ENCODE results near the gene BRCC3.
A peak's percentile ranks its signal among the peaks of the same experiment; 100 is the strongest.

Gene BRCC3

GRCh38 chrX:155094468-155095061 is 23.3 kb downstream of the BRCC3 start:
- Histone ChIP-seq H4K8ac (ENCODE audit: low read depth, low read length) (no peak overlapping the region), H2BK120ac (ENCODE audit: insufficient read depth, low read length, poor library complexity) (no peak overlapping the region), H3K14ac (ENCODE audit: low read length) (no peak overlapping the region), H3K23ac (ENCODE audit: low read length) (no peak overlapping the region), H3K36me3 (ENCODE audit: control insufficient read depth in 1 of 2, insufficient read depth in 2 of 2, low read length in 2 of 2) (peaks cover 0 to under 1% of the 10 kb centered on the region in 2 experiments), H4K12ac (ENCODE audit: low read depth, low read length) (no peak overlapping the region), H3K18ac (ENCODE audit: low read length) (no peak overlapping the region), H2AFZ (ENCODE audit: insufficient read depth, low read length, poor library complexity) (no peak overlapping the region), H3K4me1 (ENCODE audit: control insufficient read depth in 1 of 2, insufficient read depth in 2 of 2, low read length in 2 of 2) (no peaks in the 10 kb centered on the region), H4K91ac (ENCODE audit: low read depth, low read length) (no peak overlapping the region), H3K79me2 (ENCODE audit: control insufficient read depth, insufficient read depth, low read length, poor library complexity) (no peaks in the 10 kb centered on the region), H2BK12ac (ENCODE audit: low read length) (no peak overlapping the region), H2AK5ac (ENCODE audit: low read length) (no peak overlapping the region), H3K4me3 (ENCODE audit: low read depth, low read length) (no peak overlapping the region), H3K9me3 (ENCODE audit: insufficient read depth, low read depth, low read length) (no peaks in the 10 kb centered on the region), H3K9ac (ENCODE audit: low read length) (no peak overlapping the region), H3K79me1 (ENCODE audit: low read length) (no peaks in the 10 kb centered on the region), H3K4ac (ENCODE audit: low read depth, low read length) (no peak overlapping the region), H2BK5ac (ENCODE audit: low read depth, low read length, poor library complexity) (no peak overlapping the region), H3K27me3 (ENCODE audit: insufficient read depth, low read length) (no peaks in the 10 kb centered on the region), H3K27ac (ENCODE audit: low read depth, low read length) (no peak overlapping the region), H3K4me2 (ENCODE audit: low read length) (no peak overlapping the region)
- peak in 1 of 2 donors; percentile 55 for DNase-seq
- WGBS (ENCODE audit: extremely low coverage, insufficient coverage, insufficient read length), result no CpG with 5 or more reads among the region's 4 CpGs

- H3K79me1 ChIP-seq (ENCODE audit: low read length), result no peaks in the 10 kb centered on the region
- H3K4me1 ChIP-seq (ENCODE audit: control insufficient read depth in 1 of 2, insufficient read depth in 2 of 2, low read length in 2 of 2), result no peaks in the 10 kb centered on the region
- H2AK5ac ChIP-seq (ENCODE audit: low read length), result no peak overlapping the region
- no peak overlapping the region for H2BK12ac ChIP-seq (ENCODE audit: low read length)
- H2BK120ac ChIP-seq (ENCODE audit: insufficient read depth, low read length, poor library complexity), result no peak overlapping the region
- no peak overlapping the region for H3K4me3 ChIP-seq (ENCODE audit: low read depth, low read length)
- H3K27ac ChIP-seq (ENCODE audit: low read depth, low read length), result no peak overlapping the region
- no peak overlapping the region for H4K8ac ChIP-seq (ENCODE audit: low read depth, low read length)
- no peaks in the 10 kb centered on the region for H3K79me2 ChIP-seq (ENCODE audit: control insufficient read depth, insufficient read depth, low read length, poor library complexity)
- H3K36me3 ChIP-seq (ENCODE audit: control insufficient read depth in 1 of 2, insufficient read depth in 2 of 2, low read length in 2 of 2), result no peaks in the 10 kb centered on the region
- WGBS (ENCODE audit: extremely low coverage, insufficient coverage, insufficient read length), result no CpG with 5 or more reads among the region's 2 CpGs
- no peaks in the 10 kb centered on the region for H3K27me3 ChIP-seq (ENCODE audit: insufficient read depth, low read length)
- H3K4me2 ChIP-seq (ENCODE audit: low read length), result no peak overlapping the region
- no peak overlapping the region for H3K14ac ChIP-seq (ENCODE audit: low read length)
- H3K18ac ChIP-seq (ENCODE audit: low read length), result no peak overlapping the region
- no peak overlapping the region for H4K91ac ChIP-seq (ENCODE audit: low read depth, low read length)
- no peak overlapping the region for H2AFZ ChIP-seq (ENCODE audit: insufficient read depth, low read length, poor library complexity)
- H4K12ac ChIP-seq (ENCODE audit: low read depth, low read length), result no peak overlapping the region
- no peak overlapping the region for H3K4ac ChIP-seq (ENCODE audit: low read depth, low read length)
- no peaks in the 10 kb centered on the region for H3K9me3 ChIP-seq (ENCODE audit: insufficient read depth, low read depth, low read length)
- no peak overlapping the region for H3K9ac ChIP-seq (ENCODE audit: low read length)
- DNase-seq, result no peak
- no peak overlapping the region for H2BK5ac ChIP-seq (ENCODE audit: low read depth, low read length, poor library complexity)
- no peak overlapping the region for H3K23ac ChIP-seq (ENCODE audit: low read length)
These were observed 34.6 kb downstream of the BRCC3 start for GRCh38 chrX:155105919-155106318.

DNA sequence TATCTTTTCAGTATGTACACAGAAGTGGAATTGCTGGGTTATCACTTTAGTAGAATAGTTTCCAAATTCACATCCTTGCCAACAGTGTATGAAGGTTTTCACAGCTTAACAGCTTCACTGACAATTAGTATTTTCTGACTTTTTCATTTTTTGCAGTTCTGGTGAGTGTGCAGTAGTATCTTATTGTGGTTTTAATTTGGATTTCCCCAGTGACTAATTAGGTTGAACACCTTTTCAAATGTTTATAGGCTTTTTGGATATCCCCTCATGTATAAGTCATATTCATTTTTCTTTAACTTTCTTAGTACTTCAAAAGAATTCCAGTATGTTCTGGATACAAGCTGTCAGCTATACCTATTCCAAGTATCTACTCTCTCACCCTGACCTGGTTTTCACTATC is 37.1 kb downstream of the BRCC3 start:
- Histone ChIP-seq H2AK5ac (ENCODE audit: low read length) (no peak overlapping the region), H3K9me3 (ENCODE audit: insufficient read depth, low read depth, low read length) (no peaks in the 10 kb centered on the region), H2BK12ac (ENCODE audit: low read length) (no peak overlapping the region), H3K36me3 (ENCODE audit: control insufficient read depth in 1 of 2, insufficient read depth in 2 of 2, low read length in 2 of 2) (no peaks in the 10 kb centered on the region), H4K8ac (ENCODE audit: low read depth, low read length) (no peak overlapping the region), H3K4me1 (ENCODE audit: control insufficient read depth in 1 of 2, insufficient read depth in 2 of 2, low read length in 2 of 2) (no peaks in the 10 kb centered on the region), H2BK120ac (ENCODE audit: insufficient read depth, low read length, poor library complexity) (no peak overlapping the region), H3K79me1 (ENCODE audit: low read length) (no peaks in the 10 kb centered on the region), H3K27ac (ENCODE audit: low read depth, low read length) (no peak overlapping the region), H4K91ac (ENCODE audit: low read depth, low read length) (no peak overlapping the region), H3K4me2 (ENCODE audit: low read length) (no peak overlapping the region), H3K27me3 (ENCODE audit: insufficient read depth, low read length) (no peaks in the 10 kb centered on the region), H3K18ac (ENCODE audit: low read length) (no peak overlapping the region), H3K23ac (ENCODE audit: low read length) (no peak overlapping the region), H4K12ac (ENCODE audit: low read depth, low read length) (no peak overlapping the region), H2BK5ac (ENCODE audit: low read depth, low read length, poor library complexity) (no peak overlapping the region), H2AFZ (ENCODE audit: insufficient read depth, low read length, poor library complexity) (no peak overlapping the region), H3K4me3 (ENCODE audit: low read depth, low read length) (no peak overlapping the region), H3K4ac (ENCODE audit: low read depth, low read length) (no peak overlapping the region), H3K9ac (ENCODE audit: low read length) (no peak overlapping the region), H3K14ac (ENCODE audit: low read length) (no peak overlapping the region), H3K79me2 (ENCODE audit: control insufficient read depth, insufficient read depth, low read length, poor library complexity) (no peaks in the 10 kb centered on the region)
- DNase-seq, result no peak

GRCh38 chrX:155112171-155112570 is 40.9 kb downstream of the BRCC3 start:
- Histone ChIP-seq H3K9ac (ENCODE audit: low read length) (no peak overlapping the region), H2BK120ac (ENCODE audit: insufficient read depth, low read length, poor library complexity) (no peak overlapping the region), H3K4me3 (ENCODE audit: low read depth, low read length) (no peak overlapping the region), H3K79me1 (ENCODE audit: low read length) (no peaks in the 10 kb centered on the region), H3K27me3 (ENCODE audit: insufficient read depth, low read length) (no peaks in the 10 kb centered on the region), H3K4me2 (ENCODE audit: low read length) (no peak overlapping the region), H3K27ac (ENCODE audit: low read depth, low read length) (no peak overlapping the region), H3K18ac (ENCODE audit: low read length) (no peak overlapping the region), H2AK5ac (ENCODE audit: low read length) (no peak overlapping the region), H2BK12ac (ENCODE audit: low read length) (no peak overlapping the region), H2AFZ (ENCODE audit: insufficient read depth, low read length, poor library complexity) (no peak overlapping the region), H3K79me2 (ENCODE audit: control insufficient read depth, insufficient read depth, low read length, poor library complexity) (no peaks in the 10 kb centered on the region), H4K8ac (ENCODE audit: low read depth, low read length) (no peak overlapping the region), H3K14ac (ENCODE audit: low read length) (no peak overlapping the region), H4K91ac (ENCODE audit: low read depth, low read length) (no peak overlapping the region), H3K4me1 (ENCODE audit: control insufficient read depth in 1 of 2, insufficient read depth in 2 of 2, low read length in 2 of 2) (no peaks in the 10 kb centered on the region), H4K12ac (ENCODE audit: low read depth, low read length) (no peak overlapping the region), H3K36me3 (ENCODE audit: control insufficient read depth in 1 of 2, insufficient read depth in 2 of 2, low read length in 2 of 2) (peaks cover 0 to 1% of the 10 kb centered on the region in 2 experiments), H3K9me3 (ENCODE audit: insufficient read depth, low read depth, low read length) (no peaks in the 10 kb centered on the region), H3K4ac (ENCODE audit: low read depth, low read length) (no peak overlapping the region), H2BK5ac (ENCODE audit: low read depth, low read length, poor library complexity) (no peak overlapping the region), H3K23ac (ENCODE audit: low read length) (no peak overlapping the region)
- WGBS (ENCODE audit: extremely low coverage, insufficient coverage, insufficient read length), result no CpG with 5 or more reads among the region's 3 CpGs
- DNase-seq, result no peak
